Left cardiac atrium (tissue), 4 donors: ENCODE results near the gene KRTAP5-11. TPM values are rescaled to one million over a fixed set of nuclear protein-coding genes. Genes with fewer than 3 reads are reported as not detected.
"Not testable (repeated sequence)": the region's sequence is repeated elsewhere in the genome, so short reads cannot be mapped to it uniquely, and the experiment has no call there.

Experiments
- ATAC-seq, 2 donors: fragments of 200-7000 bp; cut with Tn5 transposase; one replicate each; pipeline ENCODE4 v1.9.1; 2020; ENCODE audit warnings: mild to moderate bottlenecking in 2 of 2, moderate library complexity in 2 of 2
- DNase-seq: peaks from one replicate; pipeline ENCODE4 v3.0.0-alpha.2; 2020
- intact Hi-C, 2 donors: fragments of 100-400 bp; cut with DNase I; formaldehyde crosslinking; loops; one replicate each; pipeline versions ENCODE4 v1.14.1 to v1.15.1; 2022 to 2023
- total RNA-seq, 2 donors: library from RNA; stranded (reverse); fragmentation: NEBNext Ultra II Directional; extraction: Animal tissue kit (Norgen Biotek cat#: 25700); gene quantifications; one replicate each; pipeline ENCODE4 v1.2.1, GENCODE V29; 2021
- donor health status: DM: no; HTN: yes; CAD: no.
- donor health status: DM: no; HTN: yes; CAD: no; lungs with severe emphysema.
- donor health status: DM: yes; HTN: yes; CAD: no.
- donor health status: Dilated cardiomyopathy.

Gene KRTAP5-11
- total RNA-seq, 2 donors from 2014 or later, result not detected

DNA sequence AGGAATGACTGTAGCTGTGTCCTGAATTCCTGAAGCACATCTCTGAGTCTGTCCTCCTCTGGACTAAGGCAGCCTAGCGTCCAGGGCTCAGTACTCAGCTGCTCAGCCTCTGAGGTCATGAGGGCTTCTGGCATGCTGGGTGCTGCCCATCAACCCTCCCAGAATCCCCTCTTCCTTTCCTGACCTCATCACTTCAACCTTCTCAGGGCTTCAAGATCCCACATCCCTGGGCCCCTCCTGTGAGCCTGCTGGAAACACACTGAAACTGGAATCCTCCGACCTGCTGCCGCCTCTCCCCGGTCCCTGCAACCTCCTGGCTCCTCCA lies 44.0 kb downstream of the KRTAP5-11 start:
- DNase-seq, result no peak
- ATAC-seq, result no peak
- intact Hi-C loops, result no loop called here

DNA sequence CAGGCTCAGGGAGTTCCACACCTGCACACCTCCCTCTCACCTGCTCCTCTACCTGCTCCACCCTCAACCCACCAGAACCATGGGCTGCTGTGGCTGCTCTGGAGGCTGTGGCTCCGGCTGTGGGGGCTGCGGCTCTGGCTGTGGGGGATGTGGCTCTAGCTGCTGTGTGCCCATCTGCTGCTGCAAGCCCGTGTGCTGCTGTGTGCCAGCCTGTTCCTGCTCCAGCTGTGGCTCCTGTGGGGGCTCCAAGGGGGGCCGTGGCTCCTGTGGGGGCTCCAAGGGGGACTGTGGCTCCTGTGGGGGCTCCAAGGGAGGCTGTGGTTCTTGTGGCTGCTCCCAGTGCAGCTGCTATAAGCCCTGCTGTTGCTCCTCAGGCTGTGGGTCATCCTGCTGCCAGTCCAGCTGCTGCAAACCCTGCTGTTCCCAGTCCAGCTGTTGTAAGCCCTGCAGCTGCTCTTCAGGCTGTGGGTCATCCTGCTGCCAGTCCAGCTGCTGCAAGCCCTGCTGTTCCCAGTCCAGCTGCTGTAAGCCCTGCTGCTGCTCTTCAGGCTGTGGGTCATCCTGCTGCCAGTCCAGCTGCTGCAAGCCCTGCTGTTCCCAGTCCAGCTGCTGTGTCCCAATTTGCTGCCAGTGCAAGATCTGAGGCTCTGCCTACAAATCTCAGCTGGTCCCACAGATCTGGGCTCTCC lies 44.6 kb downstream of the KRTAP5-11 start, which contains the start of gene KRTAP5-8:
TSS of gene KRTAP5-8 (plus strand) at position 49 of the 689 bp plus-strand sequence. CDS start at position 80, 31 bp downstream.
- intact Hi-C loops, ATAC-seq, DNase-seq: not testable (repeated sequence)

DNA sequence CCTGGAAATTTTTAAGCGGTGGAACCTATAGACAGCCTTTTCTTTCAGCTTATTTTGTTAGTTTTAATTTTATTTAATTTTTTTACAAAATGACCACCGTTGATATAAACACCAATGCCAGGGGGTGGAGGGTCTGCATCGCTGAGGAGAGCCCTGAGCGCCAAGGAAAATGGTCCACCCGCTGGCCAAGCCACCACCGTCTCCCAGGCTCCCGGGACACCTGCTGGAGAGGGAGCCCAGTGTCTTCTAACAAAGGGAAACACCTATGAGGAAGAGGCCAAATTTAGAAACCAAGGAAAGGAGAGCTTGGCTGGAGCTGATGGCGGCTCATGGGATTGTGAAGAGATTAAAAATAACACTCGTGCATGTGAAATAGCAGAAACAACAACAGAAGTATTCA lies 45.1 kb downstream of the KRTAP5-11 start:
- intact Hi-C loops, result no loop called here
- no peak for ATAC-seq
- no peak for DNase-seq

DNA sequence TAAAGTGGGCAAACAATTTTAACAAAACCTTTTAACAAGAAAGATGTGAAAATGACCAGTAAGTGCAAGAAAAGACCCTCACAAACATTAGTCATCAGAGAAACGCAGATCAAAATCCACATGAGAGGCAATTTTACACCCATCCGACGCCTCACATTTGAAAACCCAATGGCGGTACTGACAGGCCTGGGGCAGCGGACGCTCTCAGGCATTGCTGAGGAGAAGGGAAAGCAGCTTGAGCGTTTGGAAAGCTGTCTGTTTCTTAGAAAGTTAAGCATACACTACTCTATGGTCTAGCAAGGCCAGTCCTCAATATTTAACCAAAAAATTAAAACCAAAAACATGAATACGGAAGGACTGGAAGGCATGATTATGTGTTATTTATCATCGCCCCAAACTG lies 46.9 kb downstream of the KRTAP5-11 start:
- ATAC-seq, result no peak
- intact Hi-C loops, result no loop called here
- no peak for DNase-seq

DNA sequence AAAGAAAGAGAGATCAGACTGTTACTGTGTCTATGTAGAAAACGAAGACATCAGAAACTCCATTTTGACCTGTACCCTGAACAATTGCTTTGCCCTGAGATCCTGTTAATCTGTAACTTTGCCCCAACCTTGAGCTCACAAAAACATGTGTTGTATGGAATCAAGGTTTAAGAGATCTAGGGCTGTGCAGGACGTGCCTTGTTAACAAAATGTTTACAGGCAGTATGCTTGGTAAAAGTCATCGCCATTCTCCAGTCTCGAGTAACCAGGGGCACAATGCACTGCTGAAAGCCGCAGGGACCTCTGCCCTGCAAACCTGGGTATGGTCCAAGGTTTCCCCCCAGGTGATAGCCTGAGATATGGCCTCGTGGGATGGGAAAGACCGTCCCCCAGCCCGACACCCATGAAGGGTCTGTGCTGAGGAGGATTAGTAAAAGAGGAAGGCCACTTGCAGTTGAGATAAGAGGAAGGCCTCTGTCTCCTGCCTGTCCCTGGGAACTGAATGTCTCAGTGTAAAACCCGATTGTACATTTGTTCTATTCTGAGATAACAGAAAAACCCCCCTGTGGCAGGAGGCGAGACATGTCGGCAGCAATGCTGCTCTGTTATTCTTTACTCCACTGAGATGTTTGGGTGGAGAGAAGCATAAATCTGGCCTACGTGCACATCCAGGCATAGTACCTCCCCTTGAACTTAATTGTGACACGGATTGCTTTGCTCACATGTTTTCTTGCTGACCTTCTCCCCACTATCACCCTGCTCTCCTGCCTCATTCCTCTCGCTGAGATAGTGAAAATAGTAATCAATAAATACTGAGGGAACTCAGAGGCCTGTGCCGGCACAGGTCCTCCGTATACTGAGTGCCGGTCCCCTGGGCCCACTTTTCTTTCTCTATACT lies 47.7 kb downstream of the KRTAP5-11 start:
- intact Hi-C loops, ATAC-seq, DNase-seq: not testable (repeated sequence)

DNA sequence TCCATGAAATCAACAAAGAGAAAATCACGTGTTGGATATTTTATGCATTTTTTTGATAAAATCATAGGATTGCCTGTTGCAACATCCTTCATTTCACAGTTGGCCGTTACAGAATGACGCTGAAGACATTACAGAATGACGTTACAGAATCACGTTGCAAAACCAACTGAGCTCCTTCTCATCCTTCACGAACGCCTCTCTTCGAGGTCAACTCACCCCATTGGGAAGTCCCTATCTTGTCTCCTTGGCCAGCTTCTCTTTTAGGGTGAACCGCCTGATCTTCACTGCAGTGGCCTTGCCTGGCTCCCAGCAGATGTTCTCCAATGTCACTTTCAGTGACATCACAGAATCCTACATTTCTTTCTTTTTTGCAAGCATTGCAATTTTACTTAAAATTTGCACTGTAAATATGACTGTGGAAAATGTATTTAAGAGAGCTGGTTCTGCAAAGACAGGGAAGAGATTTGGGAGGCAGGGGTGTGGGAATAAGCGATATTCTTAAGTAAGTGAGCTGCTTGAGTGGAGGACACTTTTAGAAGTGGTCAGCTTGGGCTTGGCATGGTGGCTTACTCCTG lies 50.6 kb downstream of the KRTAP5-11 start:
- DNase-seq (no peak), ATAC-seq (no peak)
- intact Hi-C loops, result no loop called here

Other genes with a start within 250 kb of the KRTAP5-11 start
- 10 to 100 TPM; 53.8 to 63.3 TPM for gene DHCR7, start 134.5 kb downstream of the KRTAP5-11 start, total RNA-seq
- 10 to 100 TPM; 25.9 to 26.7 TPM for gene NADSYN1, start 129.7 kb downstream of the KRTAP5-11 start, total RNA-seq
- not detected for gene KRTAP5-7, start 55.6 kb downstream of the KRTAP5-11 start, total RNA-seq
- gene KRTAP5-8, start 44.9 kb downstream of the KRTAP5-11 start, total RNA-seq, result not detected
- gene KRTAP5-9, start 34.5 kb downstream of the KRTAP5-11 start, total RNA-seq, result not detected
- not detected for gene KRTAP5-10, start 17.3 kb downstream of the KRTAP5-11 start, total RNA-seq